Motor neuron (in vitro differentiated cells): ENCODE measurements around the gene FEZF1. TPM values are rescaled to one million over a fixed set of nuclear protein-coding genes. Genes with fewer than 3 reads are reported as not detected.
A peak's percentile ranks its signal among the peaks of the same experiment; 100 is the strongest.

Experiments
- ATAC-seq, 8 experiments: fragments of 200-7000 bp; cut with Tn5 transposase; replicated peaks in 6 of 8; 2 replicates each; pipeline ENCODE4 v1.8.0; 2021; ENCODE audit warnings: mild to moderate bottlenecking in 8 of 8, moderate library complexity in 8 of 8
- H3K27ac ChIP-seq, 2 donors: fragments of 250-450 bp; sonication (Bioruptor Pico); 2 replicates each; pipeline ENCODE4 v1.9.0; 2021; ENCODE audit warnings: antibody characterized with exemption in 2 of 2, mild to moderate bottlenecking in 2 of 2, moderate library complexity in 1 of 2
- H3K4me1 ChIP-seq, 2 donors: fragments of 250-450 bp; sonication (Bioruptor Pico); replicated peaks in 1 of 2; 2 replicates each; pipeline ENCODE4 v1.6.1; 2021; ENCODE audit warnings: antibody characterized with exemption in 2 of 2, mild to moderate bottlenecking in 2 of 2, moderate library complexity in 1 of 2
- H3K4me3 ChIP-seq, 5 donors: fragments of 250-450 bp; sonication (Bioruptor Pico); 2 replicates each; pipeline ENCODE4 v1.9.0; 2021; ENCODE audit warnings: antibody characterized with exemption in 5 of 5, mild to moderate bottlenecking in 5 of 5, moderate library complexity in 4 of 5
- WGBS, 10 experiments: fragments of 450-650 bp; shearing (Covaris generic); methylation state at CpG; one replicate each; pipeline ENCODE4 v1.0.0; 2022; 5-methylcytosine and 5-hydroxymethylcytosine counted together
- in situ Hi-C, 9 experiments: fragments of 400-800 bp; cut with MboI; loops; one replicate each; pipeline ENCODE4 v1.15.0; 2021; ENCODE audit warnings: low sequenced_read_pairs in 9 of 9, low pct_unique_long_range_greater_than_20kb in 2 of 9; ENCODE audit not compliant: unreplicated experiment in 9 of 9
- total RNA-seq, 8 experiments: library from RNA; unstranded; fragments of 300-600 nt; gene quantifications; 2 replicates each; pipeline versions ENCODE4 v1.2.3 to v1.2.4, GENCODE V29; 2022

The FEZF1 gene
- total RNA-seq, 8 experiments from 2014 or later = 0.11 to 0.43 TPM; not detected in 6

GRCh38 chr7:122304996-122305421, 459 bp upstream of the FEZF1 start:
- ATAC-seq = peak in 2 of 8 experiments; percentile 18 to 37
- Histone ChIP-seq H3K4me3 (peak overlapping the region in 3 of 5 donors; percentile 2 to 37 (median 27)), H3K4me1 (peaks cover 15 to 26% of the 10 kb centered on the region in 2 donors), H3K27ac (no peak overlapping the region)
- in situ Hi-C loops = no loop called here
- 0% methylated on average over 2 to 16 of the region's 24 CpGs; no CpG with 5 or more reads in 5 of the 10 experiments for WGBS, 10 experiments

GRCh38 chr7:122303531-122304318, 825 bp downstream of the FEZF1 start:
- ATAC-seq = peak in 5 of 8 experiments; percentile 40 to 49 (median 44)
- WGBS, 10 experiments = 0 to 23% (median 0%) methylated on average over 2 to 19 of the region's 48 CpGs; no CpG with 5 or more reads in 2 of the 10 experiments
- Histone ChIP-seq H3K4me3 (no peak overlapping the region), H3K4me1 (peaks cover 15 to 29% of the 10 kb centered on the region in 2 donors), H3K27ac (no peak overlapping the region)
- in situ Hi-C loops = no loop called here

- in situ Hi-C loops = no loop called here
- Histone ChIP-seq H3K4me1 (peaks cover 15 to 29% of the 10 kb centered on the region in 2 donors), H3K4me3 (no peak overlapping the region), H3K27ac (no peak overlapping the region)
- 0 to 17% (median 4%) methylated on average over 4 to 15 of the region's 16 CpGs for WGBS, 10 experiments
- no peak for ATAC-seq
Measured at GRCh38 chr7:122302761-122303530, 1.6 kb downstream of the FEZF1 start.

GRCh38 chr7:122301858-122302760, 2.4 kb downstream of the FEZF1 start:
- Histone ChIP-seq H3K27ac (no peak overlapping the region), H3K4me1 (peaks cover 15 to 29% of the 10 kb centered on the region in 2 donors), H3K4me3 (no peak overlapping the region)
- 0 to 22% (median 12%) methylated on average over 4 to 20 of the region's 35 CpGs for WGBS, 10 experiments
- no peak for ATAC-seq
- in situ Hi-C loops = no loop called here

- peaks cover 15 to 29% of the 10 kb centered on the region in 2 donors for H3K4me1 ChIP-seq
- 15 to 50% (median 20%) methylated on average over 2 to 11 of the region's 11 CpGs for WGBS, 10 experiments
- H3K4me3 ChIP-seq = no peak overlapping the region
- H3K27ac ChIP-seq = no peak overlapping the region
- no peak for ATAC-seq
- in situ Hi-C loops = no loop called here
Measured at GRCh38 chr7:122300956-122301833, 3.4 kb downstream of the FEZF1 start.

GRCh38 chr7:122300211-122300932, 4.2 kb downstream of the FEZF1 start:
- Histone ChIP-seq H3K4me3 (no peak overlapping the region), H3K4me1 (peaks cover 10 to 23% of the 10 kb centered on the region in 2 donors), H3K27ac (no peak overlapping the region)
- WGBS, 10 experiments = 0 to 5% (median 0%) methylated on average over 2 to 9 of the region's 43 CpGs; no CpG with 5 or more reads in 4 of the 10 experiments
- in situ Hi-C loops = no loop called here
- ATAC-seq = peak in 2 of 8 experiments; percentile 16 to 45

- peaks cover 6 to 16% of the 10 kb centered on the region in 2 donors for H3K4me1 ChIP-seq
- in situ Hi-C loops = no loop called here
- ATAC-seq = peak in 3 of 8 experiments; percentile 12 to 35 (median 24)
- H3K27ac ChIP-seq = no peak overlapping the region
- H3K4me3 ChIP-seq = no peak overlapping the region
- WGBS, 10 experiments = 0 to 29% (median 11%) methylated on average over 1 to 10 of the region's 32 CpGs
Measured at GRCh38 chr7:122299624-122300210, 4.8 kb downstream of the FEZF1 start.

GRCh38 chr7:122298618-122299017, 5.9 kb downstream of the FEZF1 start:
- in situ Hi-C loops = no loop called here
- ATAC-seq = no peak
- H3K4me3 ChIP-seq = no peak overlapping the region
- H3K4me1 ChIP-seq = peaks cover 0 to 7% of the 10 kb centered on the region in 2 donors
- no peak overlapping the region for H3K27ac ChIP-seq
- 10 to 80% (median 58%) methylated on average over 1 to 2 of the region's 2 CpGs; no CpG with 5 or more reads in 2 of the 10 experiments for WGBS, 10 experiments

GRCh38 chr7:122298131-122298530, 6.4 kb downstream of the FEZF1 start:
- no peak for ATAC-seq
- 0 to 69% (median 31%) methylated on average over 1 to 2 of the region's 2 CpGs; no CpG with 5 or more reads in 1 of the 10 experiments for WGBS, 10 experiments
- in situ Hi-C loops = no loop called here

GRCh38 chr7:122291189-122291588, 13.4 kb downstream of the FEZF1 start:
- no peak for ATAC-seq
- H3K4me3 ChIP-seq = no peak overlapping the region
- H3K4me1 ChIP-seq = no peaks in the 10 kb centered on the region
- in situ Hi-C loops = no loop called here
- WGBS, 10 experiments = 0 to 100% (median 79%) methylated on average over 1 to 2 of the region's 2 CpGs; no CpG with 5 or more reads in 2 of the 10 experiments
- no peak overlapping the region for H3K27ac ChIP-seq

More at GRCh38 chr7:122298131-122298530, 6.4 kb downstream of the FEZF1 start:
- Histone ChIP-seq H3K4me1 (peaks cover 0 to 7% of the 10 kb centered on the region in 2 donors), H3K27ac (no peak overlapping the region), H3K4me3 (no peak overlapping the region)

GRCh38 chr7:122290476-122290875, 14.1 kb downstream of the FEZF1 start:
- ATAC-seq = no peak
- Histone ChIP-seq H3K4me1 (no peaks in the 10 kb centered on the region), H3K27ac (no peak overlapping the region), H3K4me3 (no peak overlapping the region)
- in situ Hi-C loops = no loop called here
- WGBS, 10 experiments = 14 to 83% (median 80%) methylated on average over 1 of the region's 1 CpG; no CpG with 5 or more reads in 5 of the 10 experiments
